Measurements from ENCODE around the gene CYP21A2. TPM values are rescaled to one million over a fixed set of nuclear protein-coding genes. Genes with fewer than 3 reads are reported as not detected.
"Not testable (repeated sequence)": the region's sequence is repeated elsewhere in the genome, so short reads cannot be mapped to it uniquely, and the experiment has no call there.

CYP21A2 gene
- total RNA-seq, 2 donors from 2014 or later = 0.35 TPM; not detected in 1

- 92 to 93% methylated on average over 14 to 24 of the region's 28 CpGs for WGBS, 2 experiments (ENCODE audit: insufficient coverage in 1 of 2, insufficient read length in 1 of 2)
- Histone ChIP-seq H3K9me3 (ENCODE audit: control insufficient read depth, low read length) (no peaks in the 10 kb centered on the region), H3K27me3 (ENCODE audit: control insufficient read depth, insufficient read depth, low read length, poor library complexity, severe bottlenecking) (no peaks in the 10 kb centered on the region), H3K4me3 (ENCODE audit: low read length) (no peak overlapping the region), H3K27ac (ENCODE audit: low read depth, low read length) (no peak overlapping the region), H3K9ac (ENCODE audit: extremely low read depth, low read length, poor library complexity, severe bottlenecking) (no peak overlapping the region), H3K4me1 (ENCODE audit: control insufficient read depth, insufficient read depth, low read length) (no peaks in the 10 kb centered on the region), H3K36me3 (ENCODE audit: control insufficient read depth, insufficient read depth, low read length) (no peaks in the 10 kb centered on the region)
- no peaks in the 10 kb centered on the region for H3K9me3 Mint-ChIP-seq
- no peaks in the 10 kb centered on the region for H3K36me3 Mint-ChIP-seq (ENCODE audit: low read depth)
- H3K4me1 Mint-ChIP-seq = no peaks in the 10 kb centered on the region
- no peak for DNase-seq
- no peak overlapping the region for H3K27ac Mint-ChIP-seq
- no peak for TF ChIP-seq CTCF (conservative IDR thresholded peaks at IDR 0.05)
- H3K4me3 Mint-ChIP-seq = no peak overlapping the region
- H3K27me3 Mint-ChIP-seq (ENCODE audit: insufficient read depth) = peaks cover 3% of the 10 kb centered on the region
Measured at GRCh38 chr6:32060966-32061655, 22.9 kb downstream of the CYP21A2 start.

GRCh38 chr6:32064706-32065105 lies 26.5 kb downstream of the CYP21A2 start:
- Histone ChIP-seq H3K4me3 (ENCODE audit: low read length) (no peak overlapping the region), H3K27me3 (ENCODE audit: control insufficient read depth, insufficient read depth, low read length, poor library complexity, severe bottlenecking) (no peaks in the 10 kb centered on the region), H3K9ac (ENCODE audit: extremely low read depth, low read length, poor library complexity, severe bottlenecking) (no peak overlapping the region), H3K9me3 (ENCODE audit: control insufficient read depth, low read length) (no peaks in the 10 kb centered on the region), H3K4me1 (ENCODE audit: control insufficient read depth, insufficient read depth, low read length) (no peaks in the 10 kb centered on the region), H3K36me3 (ENCODE audit: control insufficient read depth, insufficient read depth, low read length) (no peaks in the 10 kb centered on the region), H3K27ac (ENCODE audit: low read depth, low read length) (no peak overlapping the region)
- Mint-ChIP-seq H3K4me1 (no peaks in the 10 kb centered on the region), H3K4me3 (no peak overlapping the region), H3K27me3 (ENCODE audit: insufficient read depth) (no peaks in the 10 kb centered on the region), H3K36me3 (ENCODE audit: low read depth) (no peaks in the 10 kb centered on the region), H3K9me3 (no peaks in the 10 kb centered on the region), H3K27ac (no peak overlapping the region)
- no peak for DNase-seq
- WGBS, 2 experiments (ENCODE audit: insufficient coverage in 1 of 2, insufficient read length in 1 of 2) = 89 to 91% methylated on average over 10 to 14 of the region's 14 CpGs
- no peak for TF ChIP-seq CTCF (conservative IDR thresholded peaks at IDR 0.05)

GRCh38 chr6:32067521-32067920 lies 29.3 kb downstream of the CYP21A2 start:
- not testable (repeated sequence) for H3K9me3 Mint-ChIP-seq; H3K4me3 Mint-ChIP-seq; H3K27me3 ChIP-seq (ENCODE audit: control insufficient read depth, insufficient read depth, low read length, poor library complexity, severe bottlenecking); H3K4me1 ChIP-seq (ENCODE audit: control insufficient read depth, insufficient read depth, low read length); H3K36me3 Mint-ChIP-seq (ENCODE audit: low read depth); H3K27ac ChIP-seq (ENCODE audit: low read depth, low read length); H3K4me1 Mint-ChIP-seq; DNase-seq; H3K27ac Mint-ChIP-seq; H3K36me3 ChIP-seq (ENCODE audit: control insufficient read depth, insufficient read depth, low read length); H3K27me3 Mint-ChIP-seq (ENCODE audit: insufficient read depth); H3K9me3 ChIP-seq (ENCODE audit: control insufficient read depth, low read length); H3K9ac ChIP-seq (ENCODE audit: extremely low read depth, low read length, poor library complexity, severe bottlenecking); H3K4me3 ChIP-seq (ENCODE audit: low read length)
- 96 to 100% methylated on average over 3 to 18 of the region's 19 CpGs for WGBS, 2 experiments (ENCODE audit: insufficient coverage in 1 of 2, insufficient read length in 1 of 2)

- WGBS, 2 experiments (ENCODE audit: insufficient coverage in 1 of 2, insufficient read length in 1 of 2) = 94 to 100% methylated on average over 3 to 13 of the region's 13 CpGs
- not testable (repeated sequence) for H3K9me3 Mint-ChIP-seq; DNase-seq; H3K9ac ChIP-seq (ENCODE audit: extremely low read depth, low read length, poor library complexity, severe bottlenecking); H3K9me3 ChIP-seq (ENCODE audit: control insufficient read depth, low read length); H3K27ac ChIP-seq (ENCODE audit: low read depth, low read length); H3K4me1 ChIP-seq (ENCODE audit: control insufficient read depth, insufficient read depth, low read length); H3K27me3 Mint-ChIP-seq (ENCODE audit: insufficient read depth); H3K36me3 Mint-ChIP-seq (ENCODE audit: low read depth); H3K4me1 Mint-ChIP-seq; H3K4me3 ChIP-seq (ENCODE audit: low read length); H3K27ac Mint-ChIP-seq; H3K36me3 ChIP-seq (ENCODE audit: control insufficient read depth, insufficient read depth, low read length); H3K4me3 Mint-ChIP-seq; H3K27me3 ChIP-seq (ENCODE audit: control insufficient read depth, insufficient read depth, low read length, poor library complexity, severe bottlenecking)
Measured at GRCh38 chr6:32068315-32068714, 30.1 kb downstream of the CYP21A2 start.

Data from endodermal cell (in vitro differentiated cells).